OCI-LY3 (cell line): ENCODE data around the gene DEAF1.

Source experiments
- H2AFZ ChIP-seq: fragments of 200-600, 300-600 bp; shearing (Covaris generic); 2 replicates; pipeline ENCODE4 v1.6.0; 2014; ENCODE audit warnings: antibody characterized with exemption, low read depth, low read length
- H3K27ac ChIP-seq: fragments of 200-600, 300-600 bp; sonication (generic); 2 replicates; pipeline ENCODE4 v1.5.1; 2014; ENCODE audit warnings: mild to moderate bottlenecking, low read length, moderate library complexity, mixed read lengths
- H3K27me3 ChIP-seq: fragments of 200-600, 300-600 bp; sonication (generic); 2 replicates; pipeline ENCODE4 v1.6.1; 2014; ENCODE audit warnings: low read depth, low read length, mixed read lengths
- H3K36me3 ChIP-seq: fragments of 200-600, 300-600 bp; sonication (generic); replicated peaks from 2 replicates; pipeline ENCODE3; 2014; ENCODE audit warnings: low read depth, low read length, mixed read lengths
- H3K4me1 ChIP-seq: fragments of 300-600, 200-600 bp; sonication (generic); 2 replicates; pipeline ENCODE4 v1.6.1; 2014; ENCODE audit warnings: low read length, mixed read lengths
- H3K4me2 ChIP-seq: fragments of 200-600, 300-600 bp; sonication (generic); 2 replicates; pipeline ENCODE4 v1.6.1; 2014; ENCODE audit warnings: low read length, mixed read lengths
- H3K4me3 ChIP-seq: fragments of 300-600, 200-600 bp; sonication (generic); 2 replicates; pipeline ENCODE4 v1.5.1; 2014; ENCODE audit warnings: antibody characterized with exemption, mild to moderate bottlenecking, low read length, moderate library complexity
- H3K79me2 ChIP-seq: fragments of 300-600, 200-600 bp; shearing (Covaris generic); 2 replicates; pipeline ENCODE4 v1.6.1; 2014; ENCODE audit warnings: mild to moderate bottlenecking, low read length, mixed read lengths
- H3K9ac ChIP-seq: fragments of 300-600, 200-600 bp; shearing (Covaris generic); 2 replicates; pipeline ENCODE4 v1.6.0; 2014; ENCODE audit warnings: mild to moderate bottlenecking, low read length, moderate library complexity
- H3K9me3 ChIP-seq: fragments of 200-600, 300-600 bp; shearing (Covaris generic); 2 replicates; pipeline ENCODE4 v1.6.1; 2014; ENCODE audit warnings: low read length, mixed read lengths; ENCODE audit not compliant: insufficient read depth
- H4K20me1 ChIP-seq: fragments of 200-600, 300-600 bp; sonication (generic); 2 replicates; pipeline ENCODE4 v1.6.1; 2016; ENCODE audit warnings: low read length, mixed read lengths; ENCODE audit not compliant: insufficient read depth
- CTCF ChIP-seq: fragments of 200-600, 300-600 bp; sonication (generic); IDR thresholded peaks from 2 replicates; pipeline ENCODE4 v1.5.1; 2014; ENCODE audit warnings: antibody characterized with exemption, low read length, low read depth
- EZH2phosphoT487 ChIP-seq: fragments of 200-600 bp; shearing (Covaris generic); IDR thresholded peaks from 2 replicates; pipeline ENCODE4 v1.6.1; 2018; ENCODE audit warnings: antibody characterized with exemption, mixed run types, low read depth

The DEAF1 gene

GRCh38 chr11:623349-623869, 71.6 kb downstream of the DEAF1 start:
- no peak overlapping the region for H2AFZ ChIP-seq
- no peak overlapping the region for H3K4me3 ChIP-seq
- no peaks in the 10 kb centered on the region for H3K36me3 ChIP-seq
- no peaks in the 10 kb centered on the region for H3K79me2 ChIP-seq
- H3K27me3 ChIP-seq, result no peaks in the 10 kb centered on the region
- TF ChIP-seq CTCF, result no peak
- TF ChIP-seq EZH2phosphoT487, result no peak
- H4K20me1 ChIP-seq, result no peaks in the 10 kb centered on the region
- no peak overlapping the region for H3K4me2 ChIP-seq
- H3K9ac ChIP-seq, result no peak overlapping the region
- H3K9me3 ChIP-seq, result no peaks in the 10 kb centered on the region
- no peak overlapping the region for H3K27ac ChIP-seq
- H3K4me1 ChIP-seq, result peaks cover 4% of the 10 kb centered on the region; the same call in 1 of the 2 replicates

GRCh38 chr11:621838-622237, 73.2 kb downstream of the DEAF1 start:
- Histone ChIP-seq H4K20me1 (no peaks in the 10 kb centered on the region), H3K27me3 (no peaks in the 10 kb centered on the region), H3K9ac (no peak overlapping the region), H3K79me2 (no peaks in the 10 kb centered on the region), H3K4me3 (no peak overlapping the region), H2AFZ (no peak overlapping the region), H3K9me3 (no peaks in the 10 kb centered on the region), H3K4me1 (peaks cover 3% of the 10 kb centered on the region), H3K4me2 (no peak overlapping the region), H3K36me3 (no peaks in the 10 kb centered on the region), H3K27ac (no peak overlapping the region)
- TF ChIP-seq CTCF, result no peak
- no peak for TF ChIP-seq EZH2phosphoT487

- no peaks in the 10 kb centered on the region for H3K79me2 ChIP-seq
- H3K9me3 ChIP-seq, result no peaks in the 10 kb centered on the region
- no peak overlapping the region for H3K27ac ChIP-seq
- H3K4me3 ChIP-seq, result no peak overlapping the region
- TF ChIP-seq CTCF (no peak), EZH2phosphoT487 (no peak)
- no peaks in the 10 kb centered on the region for H4K20me1 ChIP-seq
- no peaks in the 10 kb centered on the region for H3K36me3 ChIP-seq
- no peak overlapping the region for H2AFZ ChIP-seq
- H3K27me3 ChIP-seq, result no peaks in the 10 kb centered on the region
- no peak overlapping the region for H3K4me2 ChIP-seq
- H3K4me1 ChIP-seq, result peaks cover 10% of the 10 kb centered on the region
- no peak overlapping the region for H3K9ac ChIP-seq
Observed at GRCh38 chr11:620935-621814, 73.8 kb downstream of the DEAF1 start.

- Histone ChIP-seq H2AFZ (no peak overlapping the region), H3K9ac (no peak overlapping the region), H3K27me3 (no peaks in the 10 kb centered on the region), H4K20me1 (no peaks in the 10 kb centered on the region), H3K4me2 (no peak overlapping the region), H3K9me3 (no peaks in the 10 kb centered on the region), H3K4me3 (no peak overlapping the region), H3K27ac (no peak overlapping the region), H3K4me1 (peaks cover 12% of the 10 kb centered on the region), H3K36me3 (no peaks in the 10 kb centered on the region), H3K79me2 (peaks cover 1% of the 10 kb centered on the region; the same call in 1 of the 2 replicates)
- no peak for TF ChIP-seq CTCF
- TF ChIP-seq EZH2phosphoT487, result no peak
Observed at GRCh38 chr11:620201-620600, 74.8 kb downstream of the DEAF1 start.
